Upper lobe of left lung (tissue), 6 donors: ENCODE data around the gene DOCK4. TPM values are rescaled to one million over a fixed set of nuclear protein-coding genes. Genes with fewer than 3 reads are reported as not detected.

Experiments used
- ATAC-seq, 2 donors: fragments of 200-7000 bp; cut with Tn5 transposase; one replicate each; pipeline ENCODE4 v1.9.1; 2022; ENCODE audit warnings: mild to moderate bottlenecking in 2 of 2, moderate library complexity in 2 of 2; ENCODE audit not compliant: low FRiP score in 2 of 2
- DNase-seq, 2 donors: peaks; one replicate each; pipeline ENCODE4 v3.0.0-alpha.2; 2019 to 2020
- H3K27ac ChIP-seq, 4 donors: fragments of 200-600 bp; sonication (generic); one replicate each; pipeline ENCODE4 v1.5.1; 2016 to 2019
- H3K27me3 ChIP-seq, 4 donors: fragments of 200-600 bp; sonication (generic); one replicate each; pipeline ENCODE4 v1.5.1; 2017 to 2019
- H3K36me3 ChIP-seq, 4 donors: fragments of 200-600 bp; sonication (generic); one replicate each; pipeline ENCODE4 v1.5.1; 2016 to 2019
- H3K4me1 ChIP-seq, 4 donors: fragments of 200-600 bp; sonication (generic); one replicate each; pipeline ENCODE4 v1.5.1; 2018 to 2019
- H3K4me3 ChIP-seq, 4 donors: fragments of 200-600 bp; sonication (generic); one replicate each; pipeline ENCODE4 v1.5.1; 2017 to 2019; ENCODE audit warnings: mild to moderate bottlenecking in 2 of 4, moderate library complexity in 1 of 4
- H3K9me3 ChIP-seq, 4 donors: fragments of 200-600 bp; sonication (generic); one replicate each; pipeline ENCODE4 v1.5.1; 2018 to 2019
- EP300 ChIP-seq, 4 donors: sonication (generic); formaldehyde crosslinking; IDR thresholded peaks; one replicate each; pipeline ENCODE4 v1.5.1; 2017; ENCODE audit warnings: antibody characterized with exemption in 4 of 4, control low read depth in 2 of 4
- POLR2A ChIP-seq, 4 donors: fragments of 450-650 bp; IDR thresholded peaks; one replicate each; pipeline ENCODE4 v1.5.1; 2016 to 2017; ENCODE audit warnings: antibody characterized with exemption in 4 of 4, mild to moderate bottlenecking in 2 of 4
- POLR2AphosphoS5 ChIP-seq, 2 donors: sonication (generic); formaldehyde crosslinking; IDR thresholded peaks; one replicate each; pipeline ENCODE4 v1.5.1; 2017; ENCODE audit warnings: antibody characterized with exemption in 2 of 2
- WGBS, 2 donors: methylation state at CpG; one replicate each; pipeline ENCODE4 v1.1.5; 2017 to 2018; 5-methylcytosine and 5-hydroxymethylcytosine counted together
- total RNA-seq, 6 donors: library from RNA; depleted of rRNA in 4 of 6; stranded (reverse); fragments of >200 nt in 4 of 6; gene quantifications; one replicate each; pipeline versions ENCODE4 v1.1.0 to v1.2.1, GENCODE V29; 2016 to 2021
- TF ChIP-seq, protein P1 (sequence below), 6 experiments: fragments of 450-650 bp in 4 of 6; fragments of 200-600 bp in 2 of 6; sonication (generic) in 2 of 6; IDR thresholded peaks; one replicate each; pipeline ENCODE4 v1.5.1; 2016 to 2019; ENCODE audit warnings: antibody characterized with exemption in 6 of 6
- donor health status: DM: no; HTN: no; CAD: no; lungs with moderate emphysema.
- donor health status: DM: no; HTN: yes; CAD: no; lungs with severe emphysema.

Gene DOCK4
- total RNA-seq, 6 donors from 2014 or later, result 53.6 to 166 (median 100) TPM

GRCh38 chr7:111892588-111892987 lies 313.6 kb downstream of the DOCK4 start:
- no peaks in the 10 kb centered on the region for H3K27me3 ChIP-seq
- DNase-seq, result no peak
- no peak overlapping the region for H3K4me3 ChIP-seq
- H3K4me1 ChIP-seq, result no peaks in the 10 kb centered on the region
- no peak for TF ChIP-seq EP300 (IDR thresholded peaks at IDR 0.05)
- TF ChIP-seq, protein P1, sequence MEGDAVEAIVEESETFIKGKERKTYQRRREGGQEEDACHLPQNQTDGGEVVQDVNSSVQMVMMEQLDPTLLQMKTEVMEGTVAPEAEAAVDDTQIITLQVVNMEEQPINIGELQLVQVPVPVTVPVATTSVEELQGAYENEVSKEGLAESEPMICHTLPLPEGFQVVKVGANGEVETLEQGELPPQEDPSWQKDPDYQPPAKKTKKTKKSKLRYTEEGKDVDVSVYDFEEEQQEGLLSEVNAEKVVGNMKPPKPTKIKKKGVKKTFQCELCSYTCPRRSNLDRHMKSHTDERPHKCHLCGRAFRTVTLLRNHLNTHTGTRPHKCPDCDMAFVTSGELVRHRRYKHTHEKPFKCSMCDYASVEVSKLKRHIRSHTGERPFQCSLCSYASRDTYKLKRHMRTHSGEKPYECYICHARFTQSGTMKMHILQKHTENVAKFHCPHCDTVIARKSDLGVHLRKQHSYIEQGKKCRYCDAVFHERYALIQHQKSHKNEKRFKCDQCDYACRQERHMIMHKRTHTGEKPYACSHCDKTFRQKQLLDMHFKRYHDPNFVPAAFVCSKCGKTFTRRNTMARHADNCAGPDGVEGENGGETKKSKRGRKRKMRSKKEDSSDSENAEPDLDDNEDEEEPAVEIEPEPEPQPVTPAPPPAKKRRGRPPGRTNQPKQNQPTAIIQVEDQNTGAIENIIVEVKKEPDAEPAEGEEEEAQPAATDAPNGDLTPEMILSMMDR (IDR thresholded peaks at IDR 0.05), result no peak
- no peak for TF ChIP-seq POLR2A (IDR thresholded peaks at IDR 0.05)
- TF ChIP-seq POLR2AphosphoS5 (IDR thresholded peaks at IDR 0.05), result no peak
- H3K36me3 ChIP-seq, result peaks cover 0 to 40% (median 0%) of the 10 kb centered on the region in 4 donors
- WGBS, 2 donors, result 53% methylated on average over 3 of the region's 3 CpGs
- ATAC-seq, result no peak
- peak overlapping the region in 1 of 4 donors; percentile 23 for H3K27ac ChIP-seq
- H3K9me3 ChIP-seq, result no peaks in the 10 kb centered on the region

DNA sequence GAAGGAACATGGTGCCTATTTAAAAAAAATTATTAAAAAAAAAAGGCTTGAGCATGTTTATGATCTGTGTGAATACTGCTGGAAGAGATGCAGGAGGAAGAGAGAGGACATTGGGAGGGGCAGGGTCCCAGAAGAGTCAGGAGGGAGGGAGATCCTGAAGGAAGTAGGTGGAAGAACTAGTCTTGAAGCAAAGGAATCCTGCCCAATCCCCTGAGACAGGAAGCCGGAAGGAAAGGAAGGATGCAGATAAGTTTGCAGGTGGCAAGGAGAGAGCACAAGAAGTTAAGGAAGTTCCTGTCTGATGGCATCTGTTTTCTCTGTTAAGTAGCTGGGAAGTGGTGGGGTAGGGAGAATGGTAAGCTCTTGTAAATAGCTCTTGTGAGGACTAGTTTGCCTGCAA lies 318.5 kb downstream of the DOCK4 start:
- WGBS, 2 donors, result 53 to 71% methylated on average over 1 of the region's 1 CpG
- H3K36me3 ChIP-seq, result peaks cover 0 to 29% (median 5%) of the 10 kb centered on the region in 4 donors
- H3K27me3 ChIP-seq, result no peaks in the 10 kb centered on the region
- ATAC-seq (peak in 1 of 2 donors; percentile 49), DNase-seq (no peak)
- no peaks in the 10 kb centered on the region for H3K9me3 ChIP-seq
- H3K27ac ChIP-seq, result peak overlapping the region in 1 of 4 donors; percentile 59
- peaks cover 0 to 3% (median 0%) of the 10 kb centered on the region in 4 donors for H3K4me1 ChIP-seq
- H3K4me3 ChIP-seq, result no peak overlapping the region
- TF ChIP-seq EP300 (IDR thresholded peaks at IDR 0.05), result no peak
- TF ChIP-seq POLR2AphosphoS5 (IDR thresholded peaks at IDR 0.05), result peak in 1 of 2 donors; percentile 20

- Histone ChIP-seq H3K9me3 (no peaks in the 10 kb centered on the region), H3K27me3 (no peaks in the 10 kb centered on the region), H3K4me1 (peaks cover 0 to 3% (median 0%) of the 10 kb centered on the region in 4 donors), H3K36me3 (peaks cover 0 to 24% (median 5%) of the 10 kb centered on the region in 4 donors), H3K27ac (no peak overlapping the region), H3K4me3 (no peak overlapping the region)
- no peak for DNase-seq
- no peak for TF ChIP-seq EP300 (IDR thresholded peaks at IDR 0.05)
- no peak for TF ChIP-seq POLR2A (IDR thresholded peaks at IDR 0.05)
- no peak for TF ChIP-seq POLR2AphosphoS5 (IDR thresholded peaks at IDR 0.05)
- TF ChIP-seq, protein P1 (IDR thresholded peaks at IDR 0.05), result no peak
- no peak for ATAC-seq
- 62 to 67% methylated on average over 2 of the region's 2 CpGs for WGBS, 2 donors
Measured at GRCh38 chr7:111886233-111886632, 320.0 kb downstream of the DOCK4 start.

GRCh38 chr7:111883241-111883640 lies 323.0 kb downstream of the DOCK4 start:
- no peak for DNase-seq
- H3K4me1 ChIP-seq, result peaks cover 0 to 3% (median 0%) of the 10 kb centered on the region in 4 donors
- no peak overlapping the region for H3K4me3 ChIP-seq
- TF ChIP-seq POLR2A (IDR thresholded peaks at IDR 0.05) (no peak), EP300 (IDR thresholded peaks at IDR 0.05) (no peak), POLR2AphosphoS5 (IDR thresholded peaks at IDR 0.05) (no peak)
- TF ChIP-seq, protein P1 (IDR thresholded peaks at IDR 0.05), result no peak
- H3K27me3 ChIP-seq, result no peaks in the 10 kb centered on the region
- H3K36me3 ChIP-seq, result peaks cover 0 to 35% (median 9%) of the 10 kb centered on the region in 4 donors
- no peak overlapping the region for H3K27ac ChIP-seq
- ATAC-seq, result no peak
- H3K9me3 ChIP-seq, result no peaks in the 10 kb centered on the region

DNA sequence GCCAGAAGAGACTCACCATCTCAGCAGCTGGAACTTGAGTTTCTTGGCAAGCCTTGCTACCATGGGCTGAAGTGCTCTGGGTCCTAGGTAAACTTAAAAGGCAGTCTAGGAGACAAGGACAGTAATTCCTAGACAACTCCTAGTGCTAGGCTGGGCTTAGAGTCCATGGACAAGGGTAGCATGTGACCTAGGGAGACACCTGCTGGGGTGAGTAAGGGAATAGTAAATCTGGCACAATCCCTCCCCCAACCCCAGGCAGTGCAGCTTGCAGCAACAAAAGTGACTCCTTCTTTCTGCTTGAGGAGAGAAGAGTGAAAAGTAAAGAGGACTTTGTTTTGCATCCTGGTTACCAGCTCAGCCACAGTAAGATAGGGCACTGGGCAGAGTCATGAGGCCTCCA lies 327.4 kb downstream of the DOCK4 start:
- H3K36me3 ChIP-seq, result peaks cover 0 to 43% (median 5%) of the 10 kb centered on the region in 4 donors
- TF ChIP-seq POLR2A (IDR thresholded peaks at IDR 0.05) (no peak), POLR2AphosphoS5 (IDR thresholded peaks at IDR 0.05) (no peak), EP300 (IDR thresholded peaks at IDR 0.05) (no peak)
- TF ChIP-seq, protein P1 (IDR thresholded peaks at IDR 0.05), result no peak
- no peak overlapping the region for H3K4me3 ChIP-seq
- no peak overlapping the region for H3K27ac ChIP-seq
- no peak for ATAC-seq
- peaks cover 3 to 6% (median 5%) of the 10 kb centered on the region in 4 donors for H3K4me1 ChIP-seq
- no peak for DNase-seq
- no peaks in the 10 kb centered on the region for H3K27me3 ChIP-seq
- no peaks in the 10 kb centered on the region for H3K9me3 ChIP-seq
